Peyer's patch (tissue), 4 donors: ENCODE measurements around the gene TRPM8. TPM values are rescaled to one million over a fixed set of nuclear protein-coding genes. Genes with fewer than 3 reads are reported as not detected.

ENCODE experiments used
- DNase-seq, 3 donors: peaks; one replicate each; pipeline ENCODE4 v3.0.0-alpha.2; 2017 to 2019
- H3K27ac ChIP-seq, 4 donors: fragments of 200-600 bp; sonication (generic); one replicate each; pipeline ENCODE4 v1.5.1; 2016 to 2019
- H3K27me3 ChIP-seq, 2 donors: fragments of 200-600 bp; sonication (generic); one replicate each; pipeline ENCODE4 v1.5.1; 2019
- H3K36me3 ChIP-seq, 3 donors: fragments of 200-600 bp; sonication (generic); one replicate each; pipeline ENCODE4 v1.5.1; 2016 to 2019
- H3K4me1 ChIP-seq, 4 donors: fragments of 200-600 bp; sonication (generic); one replicate each; pipeline ENCODE4 v1.5.1; 2016 to 2019
- H3K4me3 ChIP-seq, 4 donors: fragments of 200-600 bp; sonication (generic); 1 replicate in 3 of 4; 2 replicates in 1 of 4; pipeline ENCODE4 v1.5.1; 2016 to 2019; ENCODE audit warnings: mild to moderate bottlenecking in 1 of 4
- H3K9me3 ChIP-seq, 4 donors: fragments of 200-600 bp; sonication (generic); one replicate each; pipeline ENCODE4 v1.5.1; 2016 to 2019; ENCODE audit warnings: mild to moderate bottlenecking in 1 of 4
- CTCF ChIP-seq, 6 experiments: fragments of 450-650 bp in 4 of 6; fragments of 200-600 bp in 2 of 6; sonication (generic) in 1 of 6; IDR thresholded peaks; one replicate each; pipeline ENCODE4 v1.5.1; 2017 to 2019; ENCODE audit warnings: antibody characterized with exemption in 6 of 6, mild to moderate bottlenecking in 3 of 6, moderate library complexity in 1 of 6
- POLR2A ChIP-seq, 2 donors: fragments of 450-650 bp; IDR thresholded peaks; one replicate each; pipeline ENCODE4 v1.5.1; 2017; ENCODE audit warnings: antibody characterized with exemption in 2 of 2, mild to moderate bottlenecking in 2 of 2, moderate library complexity in 2 of 2
- total RNA-seq, 4 donors: library from RNA; depleted of rRNA; stranded (reverse); fragments of >200 nt; gene quantifications; one replicate each; pipeline ENCODE4 v1.1.0, GENCODE V29; 2016

TRPM8 gene
- total RNA-seq, 4 donors from 2014 or later = not detected

GRCh38 chr2:234066587-234066986 is 149.4 kb downstream of the TRPM8 start:
- Histone ChIP-seq H3K4me1 (no peaks in the 10 kb centered on the region), H3K9me3 (peaks cover 0 to 6% (median 0%) of the 10 kb centered on the region in 4 donors), H3K27ac (no peak overlapping the region), H3K27me3 (no peaks in the 10 kb centered on the region), H3K36me3 (no peaks in the 10 kb centered on the region), H3K4me3 (no peak overlapping the region)
- DNase-seq = no peak
- TF ChIP-seq CTCF (IDR thresholded peaks at IDR 0.05) = no peak
- TF ChIP-seq POLR2A (IDR thresholded peaks at IDR 0.05) = no peak

Other genes starting within 250 kb of the TRPM8 start
- 10 to 100 TPM in 3 of 4 donors, 1 to 10 TPM in 1; 4.1 to 17.3 (median 14.1) TPM for gene UGT1A9, start 245.5 kb upstream of the TRPM8 start, total RNA-seq
- 10 to 100 TPM in 3 of 4 donors, 1 to 10 TPM in 1; 8.3 to 33.9 (median 25.0) TPM for gene UGT1A7, start 235.5 kb upstream of the TRPM8 start, total RNA-seq
- gene UGT1A6, start 224.5 kb upstream of the TRPM8 start, total RNA-seq = 10 to 100 TPM in 3 of 4 donors, not detected in 1; 37.7 to 57.4 (median 46.0) TPM
- gene UGT1A5, start 204.5 kb upstream of the TRPM8 start, total RNA-seq = 10 to 100 TPM in 2 of 4 donors, 1 to 10 TPM in 1, not detected in 1; 7.2 to 24.2 (median 15.0) TPM
- 10 to 100 TPM in 2 of 4 donors, 1 to 10 TPM in 1, not detected in 1; 7.5 to 12.9 (median 12.3) TPM for gene UGT1A4, start 198.6 kb upstream of the TRPM8 start, total RNA-seq
- 10 to 100 TPM in 1 of 4 donors, 1 to 10 TPM in 2, not detected in 1; 5.8 to 21.7 (median 6.3) TPM for gene UGT1A3, start 188.3 kb upstream of the TRPM8 start, total RNA-seq
- 10 to 100 TPM in 3 of 4 donors, 1 to 10 TPM in 1; 1.7 to 72.9 (median 26.9) TPM for gene UGT1A1, start 157.1 kb upstream of the TRPM8 start, total RNA-seq
- gene MROH2A, start 139.0 kb upstream of the TRPM8 start, total RNA-seq = 1 to 10 TPM in 1 of 4 donors, under 1 TPM in 2, not detected in 1; 0.27 to 1.6 (median 0.35) TPM
- 10 to 100 TPM in 1 of 4 donors, 1 to 10 TPM in 3; 2.1 to 10.7 (median 6.1) TPM for gene HJURP, start 62.8 kb upstream of the TRPM8 start, total RNA-seq
- not detected for gene SPP2, start 133.3 kb downstream of the TRPM8 start, total RNA-seq